Kidney capillary endothelial cell (primary cell): Measurements from ENCODE around the gene KCNT1.

Source experiments
- DNase-seq: peaks from one replicate; pipeline ENCODE4 v3.0.0-alpha.2; 2018; ENCODE audit warnings: low spot score

Gene KCNT1

GRCh38 chr9:135802876-135803419, 101.0 kb downstream of the KCNT1 start:
- DNase-seq, result no peak

GRCh38 chr9:135803441-135803840, 101.5 kb downstream of the KCNT1 start:
- no peak for DNase-seq

- DNase-seq, result no peak
Measured at GRCh38 chr9:135804581-135805421, 102.8 kb downstream of the KCNT1 start.

GRCh38 chr9:135805422-135806022, 103.5 kb downstream of the KCNT1 start:
- no peak for DNase-seq

- DNase-seq, result no peak
Measured at GRCh38 chr9:135809166-135809565, 107.2 kb downstream of the KCNT1 start.

GRCh38 chr9:135810806-135811575, 109.0 kb downstream of the KCNT1 start:
- DNase-seq, result no peak

- no peak for DNase-seq
Measured at GRCh38 chr9:135811801-135812200, 109.8 kb downstream of the KCNT1 start.

- DNase-seq, result no peak
Measured at GRCh38 chr9:135812961-135813360, 111.0 kb downstream of the KCNT1 start.

GRCh38 chr9:135813671-135814290, 111.8 kb downstream of the KCNT1 start:
- DNase-seq, result no peak

GRCh38 chr9:135814421-135815095, 112.6 kb downstream of the KCNT1 start:
- DNase-seq, result no peak

- DNase-seq, result no peak
Measured at GRCh38 chr9:135815413-135815812, 113.4 kb downstream of the KCNT1 start.

GRCh38 chr9:135815830-135816650, 114.1 kb downstream of the KCNT1 start:
- no peak for DNase-seq

- no peak for DNase-seq
Measured at GRCh38 chr9:135816651-135816970, 114.6 kb downstream of the KCNT1 start.

GRCh38 chr9:135817951-135818717, 116.1 kb downstream of the KCNT1 start:
- DNase-seq, result no peak

GRCh38 chr9:135818718-135819475, 116.9 kb downstream of the KCNT1 start:
- no peak for DNase-seq

- no peak for DNase-seq
Measured at GRCh38 chr9:135819905-135820304, 117.9 kb downstream of the KCNT1 start.

GRCh38 chr9:135820661-135821060, 118.7 kb downstream of the KCNT1 start:
- no peak for DNase-seq

- no peak for DNase-seq
Measured at GRCh38 chr9:135821116-135821515, 119.1 kb downstream of the KCNT1 start.

GRCh38 chr9:135821733-135822373, 119.9 kb downstream of the KCNT1 start:
- no peak for DNase-seq
